Adrenal gland (tissue), 5 donors: ENCODE measurements around the gene ACE.

Source experiments
- CTCF ChIP-seq, 6 experiments: fragments of 450-650 bp in 4 of 6; fragments of 200-600 bp in 2 of 6; sonication (generic) in 1 of 6; IDR thresholded peaks; 1 replicate in 5 of 6; 2 replicates in 1 of 6; pipeline versions ENCODE4 v1.5.1 to v1.8.0; 2016 to 2021; ENCODE audit warnings: antibody characterized with exemption in 6 of 6, mild to moderate bottlenecking in 2 of 6, moderate library complexity in 1 of 6
- POLR2A ChIP-seq, 2 donors: fragments of 450-650 bp; IDR thresholded peaks; one replicate each; pipeline ENCODE4 v1.6.1; 2017; ENCODE audit warnings: antibody characterized with exemption in 2 of 2, mild to moderate bottlenecking in 2 of 2, moderate library complexity in 1 of 2
- donor health status: DM: no; HTN: no; CAD: no.

GRCh38 chr17:63442074-63442473, 34.8 kb upstream of the ACE start:
- TF ChIP-seq CTCF (IDR thresholded peaks at IDR 0.05) (no peak), POLR2A (IDR thresholded peaks at IDR 0.05) (no peak)
